ENCODE measurements around the gene MED26.

MED26 gene

DNA sequence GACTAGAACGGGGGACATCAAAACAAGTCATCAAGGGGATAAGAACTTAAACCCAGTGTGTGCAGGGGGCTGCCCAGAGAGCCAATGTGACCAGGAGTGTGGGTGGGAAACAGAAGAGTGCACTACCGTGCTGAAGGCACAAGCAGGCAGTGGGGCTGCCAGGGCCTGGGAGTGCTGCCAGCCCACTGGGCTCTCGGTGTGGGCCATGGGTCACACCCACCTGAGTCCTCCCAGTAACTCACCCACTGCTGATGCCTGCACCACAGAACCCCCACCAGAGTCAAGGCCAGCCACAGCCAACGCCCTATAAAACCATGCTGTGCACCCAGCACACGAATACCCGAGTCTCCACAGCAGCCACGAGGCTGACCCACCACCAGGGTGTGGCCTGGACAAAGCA, 8.5 kb downstream of the MED26 start:
- DNase-seq, result no peak
- Histone ChIP-seq H3K27ac (ENCODE audit: insufficient read depth, low read length, poor library complexity, severe bottlenecking) (no peak overlapping the region), H3K4me3 (ENCODE audit: insufficient read depth, low read depth, low read length, poor library complexity, severe bottlenecking) (no peak overlapping the region), H3K27me3 (replicated peaks; ENCODE audit: control insufficient read depth, insufficient read depth, low read length, poor library complexity, severe bottlenecking) (no peaks in the 10 kb centered on the region), H3K9me3 (ENCODE audit: control insufficient read depth, low read length) (no peaks in the 10 kb centered on the region), H3K36me3 (ENCODE audit: control insufficient read depth, insufficient read depth, low read length) (no peaks in the 10 kb centered on the region), H3K4me1 (ENCODE audit: control insufficient read depth, insufficient read depth, low read length, poor library complexity, severe bottlenecking) (peaks cover 8% of the 10 kb centered on the region)

DNA sequence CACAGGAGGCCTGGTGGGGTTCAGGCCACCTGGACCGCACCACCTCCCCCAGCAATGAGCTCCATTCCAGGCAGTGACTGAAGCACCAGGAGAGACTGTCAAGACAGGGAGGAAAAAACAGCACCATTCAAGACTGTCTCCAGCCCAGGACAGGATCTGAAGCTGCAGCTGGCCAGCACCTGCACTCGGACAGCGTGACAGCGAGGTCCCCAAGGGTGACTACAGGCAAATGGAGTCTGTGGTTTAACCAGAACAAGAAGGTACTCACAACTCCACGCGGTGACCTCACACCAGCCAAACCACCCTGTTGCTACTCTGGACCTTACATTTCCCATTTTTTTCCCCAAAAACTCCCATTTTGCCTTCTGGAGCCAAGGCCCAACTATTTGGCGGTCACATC, 9.8 kb downstream of the MED26 start:
- no peaks in the 10 kb centered on the region for H3K36me3 ChIP-seq (ENCODE audit: control insufficient read depth, insufficient read depth, low read length)
- H3K27ac ChIP-seq (ENCODE audit: insufficient read depth, low read length, poor library complexity, severe bottlenecking), result no peak overlapping the region
- H3K4me1 ChIP-seq (ENCODE audit: control insufficient read depth, insufficient read depth, low read length, poor library complexity, severe bottlenecking), result peaks cover 8% of the 10 kb centered on the region
- H3K4me3 ChIP-seq (ENCODE audit: insufficient read depth, low read depth, low read length, poor library complexity, severe bottlenecking), result no peak overlapping the region
- no peak for DNase-seq
- H3K9me3 ChIP-seq (ENCODE audit: control insufficient read depth, low read length), result no peaks in the 10 kb centered on the region
- no peaks in the 10 kb centered on the region for H3K27me3 ChIP-seq (replicated peaks; ENCODE audit: control insufficient read depth, insufficient read depth, low read length, poor library complexity, severe bottlenecking)

DNA sequence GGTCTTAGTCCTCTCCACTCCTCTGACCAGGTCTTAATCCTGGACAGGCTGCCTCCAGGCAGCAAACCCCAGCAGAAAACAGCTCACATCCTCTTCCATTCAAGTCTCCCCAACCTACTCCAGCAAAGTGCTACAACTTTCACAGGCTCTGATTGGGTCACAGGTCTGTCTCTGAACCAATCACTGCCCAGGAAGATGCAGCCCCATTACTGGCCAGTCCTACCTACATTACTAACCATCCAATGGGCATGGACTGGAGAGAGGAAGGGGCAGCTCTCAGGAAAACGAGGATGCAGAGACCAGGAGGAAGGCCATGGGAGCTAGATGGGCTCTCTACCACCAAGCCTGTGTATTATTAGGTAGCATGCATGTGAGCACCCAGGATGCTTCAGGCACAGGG, 12.2 kb downstream of the MED26 start:
- DNase-seq, result no peak
- peaks cover 8% of the 10 kb centered on the region for H3K4me1 ChIP-seq (ENCODE audit: control insufficient read depth, insufficient read depth, low read length, poor library complexity, severe bottlenecking)
- H3K4me3 ChIP-seq (ENCODE audit: insufficient read depth, low read depth, low read length, poor library complexity, severe bottlenecking), result no peak overlapping the region
- H3K27ac ChIP-seq (ENCODE audit: insufficient read depth, low read length, poor library complexity, severe bottlenecking), result no peak overlapping the region
- no peaks in the 10 kb centered on the region for H3K27me3 ChIP-seq (replicated peaks; ENCODE audit: control insufficient read depth, insufficient read depth, low read length, poor library complexity, severe bottlenecking)
- H3K36me3 ChIP-seq (ENCODE audit: control insufficient read depth, insufficient read depth, low read length), result no peaks in the 10 kb centered on the region
- H3K9me3 ChIP-seq (ENCODE audit: control insufficient read depth, low read length), result no peaks in the 10 kb centered on the region

DNA sequence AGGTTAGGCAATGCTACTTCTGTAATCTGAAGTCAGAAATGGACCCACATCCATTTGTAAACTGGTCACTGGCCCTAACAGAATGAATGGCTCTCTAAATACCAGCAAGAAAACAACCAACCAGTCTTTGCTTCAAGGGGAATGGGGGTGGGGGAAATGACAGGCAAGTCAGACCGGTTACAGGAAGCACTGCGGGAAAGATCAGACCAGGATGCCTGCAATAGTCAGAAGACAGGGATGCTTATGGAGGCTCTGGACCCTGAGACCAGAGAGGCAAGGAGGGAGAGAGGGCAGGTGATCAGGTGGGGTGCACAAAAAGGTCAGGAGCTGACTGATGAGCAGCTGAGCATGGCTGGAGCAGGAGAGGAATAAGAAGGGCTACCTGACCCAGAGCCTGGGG, 13.1 kb downstream of the MED26 start:
- Histone ChIP-seq H3K27ac (ENCODE audit: insufficient read depth, low read length, poor library complexity, severe bottlenecking) (no peak overlapping the region), H3K4me1 (ENCODE audit: control insufficient read depth, insufficient read depth, low read length, poor library complexity, severe bottlenecking) (peaks cover 11% of the 10 kb centered on the region), H3K9me3 (ENCODE audit: control insufficient read depth, low read length) (no peaks in the 10 kb centered on the region), H3K27me3 (replicated peaks; ENCODE audit: control insufficient read depth, insufficient read depth, low read length, poor library complexity, severe bottlenecking) (no peaks in the 10 kb centered on the region), H3K4me3 (ENCODE audit: insufficient read depth, low read depth, low read length, poor library complexity, severe bottlenecking) (no peak overlapping the region), H3K36me3 (ENCODE audit: control insufficient read depth, insufficient read depth, low read length) (no peaks in the 10 kb centered on the region)
- DNase-seq, result no peak

DNA sequence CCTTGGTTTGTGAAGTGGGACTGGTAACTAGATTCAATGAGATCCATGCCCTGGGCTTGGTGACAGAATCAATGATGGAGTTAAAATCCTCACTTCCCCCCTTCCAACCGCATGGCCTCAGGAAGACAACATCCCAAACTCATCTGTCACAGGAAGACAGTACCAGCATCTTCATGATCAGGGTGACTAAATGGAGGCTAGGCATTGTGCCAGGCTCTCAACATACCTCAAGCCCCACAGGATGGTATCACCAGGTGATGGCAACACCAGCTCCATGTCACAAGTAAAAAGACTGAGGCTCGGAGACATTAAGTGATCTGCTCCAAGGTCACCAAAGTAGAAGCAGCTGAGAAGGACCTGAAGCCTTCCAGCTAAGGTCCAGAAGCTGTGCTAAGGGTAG, 14.2 kb downstream of the MED26 start:
- Histone ChIP-seq H3K36me3 (ENCODE audit: control insufficient read depth, insufficient read depth, low read length) (no peaks in the 10 kb centered on the region), H3K27me3 (replicated peaks; ENCODE audit: control insufficient read depth, insufficient read depth, low read length, poor library complexity, severe bottlenecking) (no peaks in the 10 kb centered on the region), H3K4me3 (ENCODE audit: insufficient read depth, low read depth, low read length, poor library complexity, severe bottlenecking) (no peak overlapping the region), H3K4me1 (ENCODE audit: control insufficient read depth, insufficient read depth, low read length, poor library complexity, severe bottlenecking) (peaks cover 11% of the 10 kb centered on the region), H3K27ac (ENCODE audit: insufficient read depth, low read length, poor library complexity, severe bottlenecking) (no peak overlapping the region), H3K9me3 (ENCODE audit: control insufficient read depth, low read length) (no peaks in the 10 kb centered on the region)
- no peak for DNase-seq

DNA sequence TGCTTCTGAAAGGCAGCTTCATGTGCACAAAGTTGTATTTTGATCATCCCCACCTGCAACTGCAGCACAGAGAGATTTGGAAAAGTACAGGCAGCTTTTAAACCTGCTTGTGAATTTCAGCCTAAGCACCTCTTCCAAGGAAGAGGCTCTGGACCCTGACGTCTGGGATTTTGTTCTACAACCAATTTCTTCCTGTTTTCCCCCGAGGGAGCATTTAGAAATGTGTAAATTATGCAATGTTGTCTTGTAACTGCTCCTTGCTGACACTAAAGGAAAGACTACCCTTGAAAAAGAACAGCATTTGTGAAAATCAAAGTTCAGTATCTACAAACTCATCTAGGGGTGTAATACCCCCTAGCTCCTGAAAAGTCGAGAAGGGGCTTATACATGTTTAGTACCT, 15.4 kb downstream of the MED26 start:
- Histone ChIP-seq H3K27me3 (replicated peaks; ENCODE audit: control insufficient read depth, insufficient read depth, low read length, poor library complexity, severe bottlenecking) (no peaks in the 10 kb centered on the region), H3K4me1 (ENCODE audit: control insufficient read depth, insufficient read depth, low read length, poor library complexity, severe bottlenecking) (peaks cover 11% of the 10 kb centered on the region), H3K36me3 (ENCODE audit: control insufficient read depth, insufficient read depth, low read length) (no peaks in the 10 kb centered on the region), H3K9me3 (ENCODE audit: control insufficient read depth, low read length) (no peaks in the 10 kb centered on the region), H3K27ac (ENCODE audit: insufficient read depth, low read length, poor library complexity, severe bottlenecking) (no peak overlapping the region), H3K4me3 (ENCODE audit: insufficient read depth, low read depth, low read length, poor library complexity, severe bottlenecking) (no peak overlapping the region)
- DNase-seq, result no peak

DNA sequence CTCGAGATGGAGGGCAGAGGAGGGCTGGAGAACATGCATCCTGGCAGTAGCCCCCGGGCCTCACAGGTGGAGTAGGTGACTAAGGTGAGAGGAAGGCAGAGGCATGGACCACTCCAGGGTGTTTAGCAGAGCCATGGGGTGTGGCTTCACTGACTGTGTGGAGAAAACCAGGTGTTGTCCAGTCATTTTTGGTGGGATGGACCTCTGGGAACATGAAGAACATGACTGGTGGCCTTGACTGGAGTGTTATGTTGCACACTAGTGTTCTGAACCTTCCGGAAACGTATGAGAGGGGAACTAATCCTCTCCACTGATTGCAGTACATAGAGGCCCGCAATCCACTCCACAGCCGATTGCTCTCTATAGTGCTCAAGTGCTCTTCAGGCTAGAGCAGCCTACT, 16.9 kb downstream of the MED26 start:
- Histone ChIP-seq H3K4me3 (ENCODE audit: insufficient read depth, low read depth, low read length, poor library complexity, severe bottlenecking) (no peak overlapping the region), H3K4me1 (ENCODE audit: control insufficient read depth, insufficient read depth, low read length, poor library complexity, severe bottlenecking) (peaks cover 9% of the 10 kb centered on the region), H3K9me3 (ENCODE audit: control insufficient read depth, low read length) (no peaks in the 10 kb centered on the region), H3K36me3 (ENCODE audit: control insufficient read depth, insufficient read depth, low read length) (no peaks in the 10 kb centered on the region), H3K27me3 (replicated peaks; ENCODE audit: control insufficient read depth, insufficient read depth, low read length, poor library complexity, severe bottlenecking) (no peaks in the 10 kb centered on the region), H3K27ac (ENCODE audit: insufficient read depth, low read length, poor library complexity, severe bottlenecking) (no peak overlapping the region)
- DNase-seq, result no peak

DNA sequence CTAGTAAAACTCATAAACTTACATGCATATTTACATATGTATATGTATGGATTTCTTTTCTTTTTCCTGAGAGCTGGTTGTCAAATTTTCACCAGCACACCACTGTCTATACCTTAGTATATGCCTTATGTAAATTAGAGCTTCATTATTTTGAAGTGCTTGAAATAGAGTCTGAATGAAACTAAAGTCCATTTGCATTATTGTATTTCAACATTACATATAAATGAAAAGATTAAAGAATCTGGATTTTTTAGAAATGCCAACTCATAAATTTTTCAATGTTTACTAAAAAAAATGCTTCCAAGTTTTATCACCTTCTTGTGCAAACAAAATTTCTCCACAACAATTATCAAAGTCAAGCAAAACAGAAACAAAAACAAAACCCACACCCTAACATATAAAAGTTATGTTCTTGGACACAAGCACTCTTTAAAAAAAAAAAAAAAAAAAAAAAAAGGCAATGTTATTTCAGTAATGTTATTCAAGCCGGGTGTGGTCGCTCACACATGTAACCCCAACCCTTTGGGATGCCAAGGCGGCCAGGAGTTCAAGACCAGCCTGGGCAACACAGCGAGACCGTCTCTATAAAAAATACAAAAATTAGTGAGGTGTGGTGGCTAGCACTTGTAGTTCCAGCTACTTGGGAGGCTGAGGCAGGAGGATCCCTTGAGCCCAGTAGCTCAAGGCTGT, 18.3 kb downstream of the MED26 start:
- H3K36me3 ChIP-seq (ENCODE audit: control insufficient read depth, insufficient read depth, low read length), result peaks cover 5% of the 10 kb centered on the region
- peaks cover 2% of the 10 kb centered on the region for H3K4me1 ChIP-seq (ENCODE audit: control insufficient read depth, insufficient read depth, low read length, poor library complexity, severe bottlenecking)
- H3K27me3 ChIP-seq (replicated peaks; ENCODE audit: control insufficient read depth, insufficient read depth, low read length, poor library complexity, severe bottlenecking), result no peaks in the 10 kb centered on the region
- H3K27ac ChIP-seq (ENCODE audit: insufficient read depth, low read length, poor library complexity, severe bottlenecking), result no peak overlapping the region
- no peaks in the 10 kb centered on the region for H3K9me3 ChIP-seq (ENCODE audit: control insufficient read depth, low read length)
- H3K4me3 ChIP-seq (ENCODE audit: insufficient read depth, low read depth, low read length, poor library complexity, severe bottlenecking), result no peak overlapping the region
- DNase-seq, result no peak

DNA sequence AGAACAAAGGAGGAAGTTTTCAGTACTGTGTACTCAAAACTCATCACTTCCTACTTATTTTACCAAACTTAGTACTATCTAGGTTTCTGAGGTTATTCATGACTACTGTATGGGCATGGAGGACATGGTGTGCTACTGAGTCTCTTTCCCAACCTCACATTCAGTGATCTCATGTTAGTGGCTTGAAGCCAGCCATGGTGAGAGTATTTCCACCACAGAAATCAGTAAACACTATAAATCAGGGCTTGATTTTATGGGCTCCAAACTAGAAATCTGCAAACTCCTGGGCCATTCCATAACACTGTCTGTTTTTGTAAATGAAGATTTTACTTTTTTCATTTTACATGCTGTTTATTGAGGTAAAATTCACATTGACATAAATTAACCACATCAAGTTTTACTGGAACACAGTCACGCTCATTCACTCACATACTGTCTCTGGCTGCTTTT, 19.7 kb downstream of the MED26 start:
- Histone ChIP-seq H3K4me3 (ENCODE audit: insufficient read depth, low read depth, low read length, poor library complexity, severe bottlenecking) (no peak overlapping the region), H3K9me3 (ENCODE audit: control insufficient read depth, low read length) (no peaks in the 10 kb centered on the region), H3K27ac (ENCODE audit: insufficient read depth, low read length, poor library complexity, severe bottlenecking) (no peak overlapping the region), H3K4me1 (ENCODE audit: control insufficient read depth, insufficient read depth, low read length, poor library complexity, severe bottlenecking) (peaks cover 2% of the 10 kb centered on the region), H3K36me3 (ENCODE audit: control insufficient read depth, insufficient read depth, low read length) (peaks cover 5% of the 10 kb centered on the region), H3K27me3 (replicated peaks; ENCODE audit: control insufficient read depth, insufficient read depth, low read length, poor library complexity, severe bottlenecking) (no peaks in the 10 kb centered on the region)
- no peak for DNase-seq

DNA sequence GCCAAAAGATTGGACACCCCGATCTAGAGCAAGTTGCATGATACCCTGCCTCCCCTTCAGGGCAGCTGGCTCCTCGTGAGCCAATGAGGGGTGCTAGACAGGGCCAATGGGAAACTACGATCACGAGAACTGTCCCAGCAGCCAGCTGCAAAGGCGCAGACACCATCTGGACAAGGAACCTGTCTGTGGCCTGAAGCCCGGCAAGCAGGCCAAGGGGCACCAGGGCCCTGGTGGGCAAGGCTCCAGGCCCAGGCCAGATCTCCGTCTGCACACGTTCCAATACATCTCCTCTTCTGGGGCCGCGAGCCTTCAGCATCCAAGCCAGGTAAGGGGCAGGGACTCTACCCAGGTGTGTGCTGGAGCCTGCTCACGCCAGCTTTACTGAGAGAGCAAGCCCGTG, 20.2 kb downstream of the MED26 start:
- Histone ChIP-seq H3K27me3 (replicated peaks; ENCODE audit: control insufficient read depth, insufficient read depth, low read length, poor library complexity, severe bottlenecking) (no peaks in the 10 kb centered on the region), H3K4me1 (ENCODE audit: control insufficient read depth, insufficient read depth, low read length, poor library complexity, severe bottlenecking) (peaks cover 2% of the 10 kb centered on the region), H3K36me3 (ENCODE audit: control insufficient read depth, insufficient read depth, low read length) (peaks cover 5% of the 10 kb centered on the region), H3K4me3 (ENCODE audit: insufficient read depth, low read depth, low read length, poor library complexity, severe bottlenecking) (no peak overlapping the region), H3K9me3 (ENCODE audit: control insufficient read depth, low read length) (no peaks in the 10 kb centered on the region), H3K27ac (ENCODE audit: insufficient read depth, low read length, poor library complexity, severe bottlenecking) (no peak overlapping the region)
- DNase-seq, result no peak

Data from effector memory CD4-positive, alpha-beta T cell (primary cell).